H1 (cell line): ENCODE measurements around the gene DOCK9. TPM values are rescaled to one million over a fixed set of nuclear protein-coding genes. Genes with fewer than 3 reads are reported as not detected.

Experiments
- ATF2 ChIP-seq: IDR thresholded peaks from 2 replicates; pipeline ENCODE4 v1.6.1; 2012; ENCODE audit warnings: low read length, inconsistent platforms
- BCL11A ChIP-seq, 2 experiments: IDR thresholded peaks; one replicate each; pipeline ENCODE4 v1.6.1; 2011; ENCODE audit warnings: low read depth in 2 of 2, low read length in 2 of 2, mild to moderate bottlenecking in 2 of 2
- GABPA ChIP-seq: IDR thresholded peaks from 2 replicates; pipeline ENCODE4 v1.6.1; 2011; ENCODE audit warnings: mild to moderate bottlenecking, low read length, moderate library complexity, borderline replicate concordance; ENCODE audit not compliant: insufficient read depth
- HDAC2 ChIP-seq, 2 experiments: fragments of 300-600 bp in 1 of 2; sonication (generic) in 1 of 2; IDR thresholded peaks; 2 replicates each; pipeline ENCODE4 v1.6.1; 2011 to 2012; ENCODE audit warnings: low read depth in 2 of 2, low read length in 2 of 2, mild to moderate bottlenecking in 2 of 2, moderate library complexity in 2 of 2, borderline replicate concordance in 1 of 2, inconsistent platforms in 1 of 2
- RXRA ChIP-seq: IDR thresholded peaks from 2 replicates; pipeline ENCODE4 v1.6.1; 2011; ENCODE audit warnings: low read depth, mild to moderate bottlenecking, low read length, moderate library complexity; ENCODE audit not compliant: insufficient read depth
- SIN3A ChIP-seq, 2 experiments: IDR thresholded peaks in 1 of 2; conservative IDR thresholded peaks in 1 of 2; 2 replicates each; pipeline ENCODE4 v1.6.1; 2011 to 2012; ENCODE audit warnings: low read length in 2 of 2, improper control_type of control experiment in 1 of 2, low read depth in 1 of 2, mild to moderate bottlenecking in 1 of 2
- SUZ12 ChIP-seq: fragments of 200-600 bp; sonication (generic); IDR thresholded peaks from 2 replicates; pipeline ENCODE4 v1.6.1; 2012; ENCODE audit warnings: mild to moderate bottlenecking, inconsistent platforms, low read length, moderate library complexity, mixed read lengths
- YY1 ChIP-seq: IDR thresholded peaks from 2 replicates; pipeline ENCODE4 v1.6.1; 2011; ENCODE audit warnings: low read depth, mild to moderate bottlenecking, low read length
- polyA plus RNA-seq, 7 experiments: library from polyadenylated mRNA; depleted of rRNA in 3 of 7; stranded (reverse) in 5 of 7; unstranded in 2 of 7; fragments of >200 nt in 5 of 7; fragments of 200-250 nt in 2 of 7; gene quantifications; 1 replicate in 5 of 7; 2 replicates in 1 of 7; 4 replicates in 1 of 7; pipeline versions ENCODE4 v1.2.1 to v1.2.3, GENCODE V29; 2011 to 2013; ENCODE audit warnings: missing spikeins in 2 of 7, mixed read lengths in 2 of 7
- total RNA-seq: library from RNA; stranded (reverse); fragmentation: NEBNext Ultra II Directional; extraction: Animal tissue kit (Norgen Biotek cat#: 25700); gene quantifications from 2 replicates; pipeline ENCODE4 v1.2.1, GENCODE V29; 2021

The DOCK9 gene
- total and polyA plus RNA-seq, 2 of the 8 experiments (the other 6 are each of a cell fraction or from before 2014, with no cell fraction given) = 21.6 to 31.5 TPM

- TF ChIP-seq ATF2 = no peak
- TF ChIP-seq HDAC2 (IDR thresholded peaks at IDR 0.05; ENCODE audit: borderline replicate concordance in 1 of 2, low read depth in 2 of 2, low read length in 2 of 2) = no peak
- TF ChIP-seq GABPA = no peak
- TF ChIP-seq BCL11A (IDR thresholded peaks at IDR 0.05; ENCODE audit: low read depth in 2 of 2, low read length in 2 of 2) = no peak
- TF ChIP-seq SIN3A (conservative IDR thresholded peaks at IDR 0.05 in 1 of 2, IDR thresholded peaks at IDR 0.05 in 1 of 2; ENCODE audit: low read depth in 1 of 2, low read length in 2 of 2) = no peak
- TF ChIP-seq YY1 = no peak
- TF ChIP-seq RXRA = no peak
- no peak for TF ChIP-seq SUZ12
Measured at GRCh38 chr13:98829541-98829940, 148.3 kb downstream of the DOCK9 start (continued).
